Raji (cell line): ENCODE data around the gene F13A1.

Experiments
- POLR2A ChIP-seq: IDR thresholded peaks from 2 replicates; pipeline ENCODE4 v1.6.1; 2011; ENCODE audit warnings: low read depth, low read length, control low read depth; ENCODE audit not compliant: insufficient read depth

Gene F13A1

DNA sequence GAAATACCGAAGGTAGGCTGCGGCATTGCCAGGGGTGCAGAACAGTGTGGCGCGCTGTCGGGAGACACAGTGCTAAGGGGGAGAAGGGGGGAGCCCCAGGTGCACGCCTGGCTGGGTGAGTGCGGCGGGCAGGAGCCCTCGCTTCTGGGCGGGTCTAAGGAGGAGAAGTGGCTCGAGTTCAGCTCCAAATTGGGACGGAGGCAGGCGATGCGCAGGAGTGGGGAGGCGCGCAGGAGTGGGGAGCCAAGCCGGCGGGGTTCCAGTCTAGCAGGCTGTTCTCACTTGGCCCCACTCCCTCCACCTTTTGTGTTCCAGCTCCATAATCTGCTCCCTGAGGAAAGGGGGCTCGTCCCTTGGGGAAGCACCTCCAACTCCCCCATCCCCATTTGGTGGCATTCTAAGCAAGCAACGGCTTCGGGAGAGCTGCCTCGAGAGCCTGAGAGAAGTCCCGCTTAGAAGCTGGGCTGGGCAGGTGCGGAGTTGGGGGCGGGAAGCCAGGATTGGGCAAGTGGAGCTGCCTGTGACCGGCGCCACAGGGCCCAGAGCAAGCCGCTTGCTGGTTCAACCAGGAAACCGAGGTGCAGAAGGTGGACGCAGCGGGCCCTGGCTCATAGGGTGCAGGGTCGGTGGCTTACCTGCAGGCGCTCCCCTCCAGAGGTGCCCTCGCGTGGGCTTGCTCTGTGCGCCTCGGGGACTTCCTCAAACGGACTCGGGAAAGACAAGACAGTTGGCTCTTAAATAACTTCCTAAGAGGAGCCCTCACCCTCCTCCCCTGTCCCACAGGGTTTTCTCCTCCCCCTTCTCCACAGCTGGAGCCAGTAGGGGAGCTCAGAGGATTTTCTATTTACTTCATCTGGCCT lies at the start of gene F13A1:
Gene F13A1, minus strand, starts transcription at position 711 of the 860 bp plus-strand sequence. CDS start 1,998 bp downstream, outside the sequence.
- TF ChIP-seq POLR2A = no peak

GRCh38 chr6:6368684-6369052 lies 48.2 kb upstream of the F13A1 start:
- TF ChIP-seq POLR2A = no peak

- TF ChIP-seq POLR2A = no peak
Measured at GRCh38 chr6:6368040-6368683, 47.7 kb upstream of the F13A1 start.

DNA sequence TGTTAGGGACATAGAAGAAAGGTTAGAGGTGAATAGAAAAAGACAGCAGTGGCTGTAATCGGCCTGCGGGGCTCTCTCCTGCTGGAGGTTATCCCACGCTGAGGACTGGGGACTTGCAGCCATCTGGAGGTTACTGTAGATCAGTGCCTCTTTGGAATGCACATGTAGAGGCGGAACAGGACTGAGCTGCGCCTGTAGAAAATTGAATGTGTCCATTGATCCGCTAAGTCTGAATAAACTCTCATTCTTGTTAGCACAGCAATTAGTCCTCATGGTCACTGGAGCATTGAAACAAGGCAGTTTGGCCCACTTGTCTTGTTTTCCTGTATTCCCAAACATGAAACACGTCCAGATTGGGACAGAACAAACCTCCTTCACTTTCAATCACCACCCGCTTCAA lies 46.3 kb upstream of the F13A1 start:
- no peak for TF ChIP-seq POLR2A

GRCh38 chr6:6365242-6365641 lies 44.8 kb upstream of the F13A1 start:
- no peak for TF ChIP-seq POLR2A

DNA sequence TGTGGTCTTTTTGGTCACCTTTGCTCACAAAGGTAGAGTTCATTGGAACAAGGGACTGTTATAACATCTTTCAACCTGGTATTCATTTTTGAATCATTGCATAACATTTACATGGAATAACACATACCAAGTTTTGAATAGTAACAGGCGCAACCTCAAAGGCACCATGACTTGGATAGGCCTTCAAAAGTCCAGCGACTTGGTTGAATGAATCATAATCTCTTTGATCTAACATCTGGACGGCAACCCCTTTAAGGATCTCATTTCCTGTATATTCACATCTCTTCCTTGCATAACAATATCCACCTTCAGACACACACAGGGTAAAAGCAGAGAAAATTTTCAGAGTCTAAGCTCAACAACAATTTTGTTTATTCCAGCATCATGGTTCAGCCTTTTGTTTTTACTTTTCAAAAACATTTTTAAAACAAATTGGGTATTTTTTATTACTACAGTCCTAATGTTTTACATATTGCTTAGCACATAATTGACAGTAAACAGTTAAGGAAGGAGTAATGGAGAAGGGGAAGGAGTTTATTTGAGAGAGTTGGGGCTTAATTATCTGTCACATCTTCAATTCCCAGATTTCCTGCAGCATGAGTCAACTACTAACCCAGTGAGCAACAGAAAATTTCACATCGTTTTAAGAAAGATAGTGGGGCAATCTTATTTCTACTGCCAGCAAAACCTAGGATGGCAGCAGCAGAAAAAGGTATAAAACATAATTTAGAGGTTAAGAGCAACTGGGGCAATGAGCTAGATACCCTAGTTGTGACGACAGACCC lies 41.8 kb upstream of the F13A1 start:
- TF ChIP-seq POLR2A = no peak

GRCh38 chr6:6357530-6357929 lies 37.1 kb upstream of the F13A1 start:
- TF ChIP-seq POLR2A = no peak

DNA sequence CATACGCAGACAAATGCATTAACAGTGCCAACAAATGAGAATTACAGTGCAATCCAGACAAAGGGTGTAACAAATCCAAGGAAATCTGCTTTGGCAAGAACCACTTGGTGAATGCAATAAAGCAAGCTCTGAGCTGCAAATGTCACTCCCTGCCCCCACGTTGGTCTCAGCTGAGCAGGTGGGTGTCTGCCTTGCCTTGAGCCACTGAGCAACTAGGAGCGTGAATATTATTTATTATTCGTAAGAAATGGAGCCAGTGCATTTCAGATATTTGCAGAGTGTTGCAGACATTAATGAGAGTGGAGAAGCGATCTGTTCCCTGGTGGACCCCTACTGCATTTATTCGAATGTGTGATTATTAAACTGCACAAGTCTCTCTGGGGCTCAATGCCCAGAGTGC lies 36.6 kb upstream of the F13A1 start:
- TF ChIP-seq POLR2A = no peak

DNA sequence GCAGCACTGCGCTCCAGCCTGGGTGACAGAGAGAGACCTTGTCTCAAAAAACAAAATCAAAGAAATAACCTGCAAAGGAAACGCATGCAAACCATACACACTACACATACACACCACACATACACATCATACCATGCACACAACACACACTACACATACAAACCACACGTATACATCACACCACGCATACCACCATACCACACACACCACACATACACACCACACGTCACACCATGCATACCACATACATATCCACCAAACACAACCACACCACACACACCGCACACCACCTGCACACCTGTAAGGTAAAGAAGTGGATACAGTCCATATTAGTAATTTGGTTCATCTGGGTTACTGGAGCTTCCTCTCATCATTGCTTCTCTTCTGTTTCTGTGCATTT lies 32.3 kb upstream of the F13A1 start:
- no peak for TF ChIP-seq POLR2A

DNA sequence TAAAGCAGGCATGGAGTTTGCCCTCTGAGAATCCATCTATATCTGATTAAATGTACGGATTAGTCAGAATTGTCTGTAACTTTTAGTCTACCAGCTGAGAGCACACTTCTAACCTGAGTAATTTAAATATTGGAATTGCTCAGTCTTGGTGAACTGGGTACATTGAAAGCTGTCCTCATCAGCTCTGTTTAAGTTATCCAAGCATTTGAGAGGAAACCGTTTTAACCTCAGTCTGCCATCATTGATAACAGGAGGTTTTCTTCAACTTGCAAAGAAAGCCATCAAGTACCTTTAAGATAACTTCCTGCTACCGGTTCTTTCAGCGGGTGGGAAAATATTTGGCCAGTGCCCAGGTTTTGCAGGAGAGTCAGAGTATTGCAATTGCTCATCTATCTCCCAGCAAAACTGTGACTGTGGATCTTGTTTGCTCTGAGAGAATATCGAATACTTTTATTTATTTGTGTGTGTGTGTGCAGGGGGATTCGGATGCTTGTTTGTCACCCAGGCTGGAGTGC lies 31.1 kb upstream of the F13A1 start:
- no peak for TF ChIP-seq POLR2A

DNA sequence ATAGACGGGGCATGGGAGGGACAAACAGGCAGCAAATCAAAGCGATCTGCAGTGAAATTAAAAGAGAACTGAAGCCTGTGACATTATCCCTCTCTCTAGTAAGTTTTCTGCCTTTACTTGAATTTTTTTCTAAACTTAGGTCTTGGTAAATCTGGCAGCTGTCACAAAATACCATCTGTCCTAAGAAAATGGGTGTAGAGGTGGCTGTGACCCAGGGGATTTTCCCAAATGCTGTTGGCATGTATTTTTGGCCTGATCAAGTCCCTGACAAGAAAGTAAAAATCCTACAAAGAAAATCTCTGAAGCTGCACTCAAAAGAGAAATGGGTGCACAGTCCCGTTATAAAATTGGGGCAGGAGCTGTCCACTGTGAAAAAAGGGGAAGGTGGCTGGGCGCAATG lies 30.2 kb upstream of the F13A1 start:
- no peak for TF ChIP-seq POLR2A

- TF ChIP-seq POLR2A = no peak
Measured at GRCh38 chr6:6348256-6348655, 27.8 kb upstream of the F13A1 start.

DNA sequence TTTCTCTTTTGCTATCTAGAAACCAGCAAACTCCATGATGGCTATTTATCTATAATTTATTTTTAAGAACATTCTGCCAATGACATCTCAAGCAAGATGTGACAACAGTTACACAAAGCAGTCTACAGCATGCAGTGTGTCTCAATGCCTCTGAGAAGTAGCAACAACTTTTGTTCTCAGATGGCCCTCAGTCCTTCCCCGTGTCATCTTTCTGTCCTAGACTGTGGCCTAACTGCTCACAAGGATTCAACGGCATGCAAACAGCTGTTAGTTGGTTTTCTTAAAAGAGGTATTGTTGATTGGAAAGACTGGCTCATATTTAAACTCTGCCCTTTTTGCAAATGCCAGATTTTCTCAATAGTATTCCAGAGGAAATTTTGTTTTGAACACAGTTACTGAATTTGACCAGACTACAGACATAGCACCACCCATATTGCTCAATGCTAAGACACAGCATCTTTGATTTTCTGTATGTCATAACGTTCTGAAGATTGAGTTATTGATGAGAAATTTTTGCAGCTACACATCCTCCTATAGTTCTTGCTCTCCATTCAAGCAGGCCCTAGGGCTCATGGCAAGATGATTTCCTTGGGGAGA lies 26.1 kb upstream of the F13A1 start:
- no peak for TF ChIP-seq POLR2A

- TF ChIP-seq POLR2A = no peak
Measured at GRCh38 chr6:6333501-6333900, 13.0 kb upstream of the F13A1 start.

DNA sequence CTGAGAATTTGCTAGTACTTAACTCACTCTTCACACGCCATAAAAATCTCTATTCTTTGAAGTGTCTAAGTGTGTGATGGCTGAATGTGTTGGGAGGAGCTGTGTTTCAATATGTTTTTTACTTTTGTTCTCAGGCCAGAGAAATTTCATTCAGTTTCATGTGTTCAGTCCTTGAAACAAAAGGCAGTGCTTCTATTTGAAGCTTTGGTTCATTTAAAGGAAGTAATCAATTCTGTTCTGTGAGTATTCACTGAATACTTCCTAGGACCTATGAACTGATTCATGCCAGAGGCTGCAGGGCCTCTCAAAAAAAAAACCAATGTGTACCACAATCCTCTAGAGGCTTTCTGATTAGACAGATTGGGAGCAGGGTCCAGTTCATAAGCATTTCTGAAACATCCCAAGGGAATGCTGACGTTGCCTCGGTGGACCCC lies 12.4 kb upstream of the F13A1 start:
- no peak for TF ChIP-seq POLR2A
